Diencephalon (tissue), 1 donor: ENCODE results near the gene CPXM2. TPM values are rescaled to one million over a fixed set of nuclear protein-coding genes. Genes with fewer than 3 reads are reported as not detected.

Source experiments
- total RNA-seq: library from RNA; depleted of rRNA; stranded (reverse); fragments of >200 nt; gene quantifications from one replicate; pipeline ENCODE4 v1.2.3, GENCODE V29; 2014

The CPXM2 gene
- 4.8 TPM for total RNA-seq

GRCh38 chr10:123891144-123892071, at the start of gene CPXM2:
Gene CPXM2 (minus strand): TSS chr10:123891807. CDS start chr10:123891659, 148 bp downstream.

Other genes starting within 250 kb of the CPXM2 start
- 13.8 TPM for gene GPR26, start 225.5 kb downstream of the CPXM2 start, total RNA-seq
- 12.0 TPM for gene CHST15, start 201.8 kb upstream of the CPXM2 start, total RNA-seq